MCF 10A (cell line): ENCODE results near the gene POFUT1. TPM values are rescaled to one million over a fixed set of nuclear protein-coding genes. Genes with fewer than 3 reads are reported as not detected.

Experiments used
- BruUV-seq: library from RNA; stranded (reverse); fragments of 400-500 nt; replicated peaks from 2 replicates; lab custom pipeline; 2021; lab: Mats Ljungman, UMichigan
- CTCF ChIA-PET: fragments of 300-600 bp; sonication (Branson Sonifier 250); formaldehyde crosslinking; extraction: SDS; loops from one replicate; lab custom pipeline; 2021; ENCODE audit warnings: antibody characterized with exemption, inconsistent platforms; lab: Yijun Ruan, JAX
- POLR2A ChIA-PET: fragments of 300-600, 350-650 bp; sonication (Branson Sonifier 250); formaldehyde crosslinking; extraction: SDS; loops from one replicate; lab custom pipeline; 2020; ENCODE audit warnings: antibody characterized with exemption, inconsistent platforms; lab: Yijun Ruan, JAX
- DNase-seq: peaks from one replicate; pipeline ENCODE4 v3.0.0-alpha.2; 2018; ENCODE audit not compliant: unreplicated experiment
- H3K27ac Mint-ChIP-seq: one replicate; pipeline ENCODE4 v1.8.0; 2022; ENCODE audit warnings: mild to moderate bottlenecking, low read depth, mixed read lengths; ENCODE audit not compliant: unreplicated experiment
- H3K27me3 Mint-ChIP-seq: one replicate; pipeline ENCODE4 v1.8.0; 2022; ENCODE audit warnings: mixed read lengths; ENCODE audit not compliant: insufficient read depth, unreplicated experiment
- H3K36me3 Mint-ChIP-seq: one replicate; pipeline ENCODE4 v1.8.0; 2022; ENCODE audit warnings: mild to moderate bottlenecking, moderate library complexity, mixed read lengths; ENCODE audit not compliant: insufficient read depth, unreplicated experiment
- H3K4me1 Mint-ChIP-seq: one replicate; pipeline ENCODE4 v1.8.0; 2022; ENCODE audit warnings: mixed read lengths; ENCODE audit not compliant: insufficient read depth, unreplicated experiment
- H3K4me3 Mint-ChIP-seq: one replicate; pipeline ENCODE4 v1.8.0; 2022; ENCODE audit warnings: mild to moderate bottlenecking, moderate library complexity, mixed read lengths; ENCODE audit not compliant: unreplicated experiment
- H3K9me3 Mint-ChIP-seq: one replicate; pipeline ENCODE4 v1.8.0; 2022; ENCODE audit warnings: mixed read lengths; ENCODE audit not compliant: unreplicated experiment
- intact Hi-C: fragments of 100-400 bp; cut with micrococcal nuclease; formaldehyde crosslinking; loops from 2 replicates; pipeline ENCODE4 v1.14.1; 2022
- total RNA-seq: library from RNA; stranded (reverse); gene quantifications from 2 replicates; pipeline ENCODE4 v1.2.3, GENCODE V29; 2022
- TF ChIP-seq, protein P1 (sequence below): fragments of 200-600 bp; IDR thresholded peaks from one replicate; pipeline ENCODE4 v1.8.0; 2022; ENCODE audit warnings: antibody characterized with exemption, mild to moderate bottlenecking; ENCODE audit not compliant: unreplicated experiment

Gene POFUT1
- total RNA-seq, 1 experiment from 2014 or later: 43.9 TPM

DNA sequence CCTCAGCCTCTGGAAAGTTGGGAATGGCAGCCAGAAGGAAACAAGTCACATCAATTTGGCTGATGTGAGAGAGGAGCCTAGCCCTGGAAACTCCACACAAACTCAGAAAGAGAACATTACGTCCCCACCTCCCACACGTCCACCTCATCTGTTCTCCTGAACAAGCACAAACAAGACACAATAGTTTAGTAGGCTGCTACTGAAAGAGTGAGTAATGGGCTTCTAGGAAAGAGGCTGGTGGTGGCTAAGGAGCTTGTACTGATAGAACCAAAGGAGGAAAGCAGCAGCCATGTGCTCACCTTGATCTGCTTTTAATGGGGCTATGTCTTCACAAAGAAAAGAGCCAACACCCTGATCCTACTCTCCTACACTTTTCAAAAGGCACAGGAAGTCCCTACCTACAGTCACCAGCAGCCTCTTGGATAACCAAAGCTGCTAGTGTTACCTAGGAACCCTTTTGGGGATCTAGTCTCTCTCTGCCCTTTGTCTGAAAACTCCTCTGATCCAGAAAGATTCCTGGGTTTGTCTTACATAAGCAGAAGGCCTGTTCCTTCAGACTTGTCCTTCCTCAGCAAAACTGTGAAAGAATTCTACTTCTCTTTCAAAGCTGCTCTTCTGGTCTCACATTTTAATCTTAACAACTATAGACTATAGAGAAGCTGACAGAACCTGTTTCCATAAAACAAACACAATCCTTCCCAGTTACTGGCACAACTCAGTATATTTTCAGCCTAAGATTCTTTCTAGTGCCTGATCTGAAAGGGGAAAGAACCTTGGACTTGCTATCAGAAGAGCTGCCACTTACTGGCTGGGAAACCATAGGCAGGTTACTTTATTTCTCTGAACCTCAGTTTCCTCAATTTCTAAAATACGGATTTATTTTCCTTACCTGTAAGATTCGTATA lies 3.2 kb upstream of the POFUT1 start:
- CTCF ChIA-PET: interaction anchor here (1.0 kb wide), 1 partner anchor 32 kb away, joined by 3 read pairs; no protein-coding TSS in a partner anchor
- no peaks in the 10 kb centered on the region for H3K27me3 Mint-ChIP-seq
- TF ChIP-seq, protein P1, sequence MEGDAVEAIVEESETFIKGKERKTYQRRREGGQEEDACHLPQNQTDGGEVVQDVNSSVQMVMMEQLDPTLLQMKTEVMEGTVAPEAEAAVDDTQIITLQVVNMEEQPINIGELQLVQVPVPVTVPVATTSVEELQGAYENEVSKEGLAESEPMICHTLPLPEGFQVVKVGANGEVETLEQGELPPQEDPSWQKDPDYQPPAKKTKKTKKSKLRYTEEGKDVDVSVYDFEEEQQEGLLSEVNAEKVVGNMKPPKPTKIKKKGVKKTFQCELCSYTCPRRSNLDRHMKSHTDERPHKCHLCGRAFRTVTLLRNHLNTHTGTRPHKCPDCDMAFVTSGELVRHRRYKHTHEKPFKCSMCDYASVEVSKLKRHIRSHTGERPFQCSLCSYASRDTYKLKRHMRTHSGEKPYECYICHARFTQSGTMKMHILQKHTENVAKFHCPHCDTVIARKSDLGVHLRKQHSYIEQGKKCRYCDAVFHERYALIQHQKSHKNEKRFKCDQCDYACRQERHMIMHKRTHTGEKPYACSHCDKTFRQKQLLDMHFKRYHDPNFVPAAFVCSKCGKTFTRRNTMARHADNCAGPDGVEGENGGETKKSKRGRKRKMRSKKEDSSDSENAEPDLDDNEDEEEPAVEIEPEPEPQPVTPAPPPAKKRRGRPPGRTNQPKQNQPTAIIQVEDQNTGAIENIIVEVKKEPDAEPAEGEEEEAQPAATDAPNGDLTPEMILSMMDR: no peak
- H3K36me3 Mint-ChIP-seq: peaks cover 42% of the 10 kb centered on the region
- peak overlapping the region; percentile 100 for H3K27ac Mint-ChIP-seq
- H3K4me3 Mint-ChIP-seq: peak overlapping the region; percentile 100
- intact Hi-C loops: loop anchor here (5.0 kb wide), 3 partner anchors 153 to 382 kb away; partner anchors contain the start of gene ASXL1
- H3K4me1 Mint-ChIP-seq: peaks cover 60% of the 10 kb centered on the region
- DNase-seq: peak; percentile 66
- no peaks in the 10 kb centered on the region for H3K9me3 Mint-ChIP-seq
- BruUV-seq: TSS peak; percentile 50
- POLR2A ChIA-PET: interaction anchor here (0.6 to 3.2 kb wide), 16 partner anchors 11 to 448 kb away, joined by 3 to 23 read pairs (median 4); partner anchors contain the start of genes ASXL1 and TM9SF4

DNA sequence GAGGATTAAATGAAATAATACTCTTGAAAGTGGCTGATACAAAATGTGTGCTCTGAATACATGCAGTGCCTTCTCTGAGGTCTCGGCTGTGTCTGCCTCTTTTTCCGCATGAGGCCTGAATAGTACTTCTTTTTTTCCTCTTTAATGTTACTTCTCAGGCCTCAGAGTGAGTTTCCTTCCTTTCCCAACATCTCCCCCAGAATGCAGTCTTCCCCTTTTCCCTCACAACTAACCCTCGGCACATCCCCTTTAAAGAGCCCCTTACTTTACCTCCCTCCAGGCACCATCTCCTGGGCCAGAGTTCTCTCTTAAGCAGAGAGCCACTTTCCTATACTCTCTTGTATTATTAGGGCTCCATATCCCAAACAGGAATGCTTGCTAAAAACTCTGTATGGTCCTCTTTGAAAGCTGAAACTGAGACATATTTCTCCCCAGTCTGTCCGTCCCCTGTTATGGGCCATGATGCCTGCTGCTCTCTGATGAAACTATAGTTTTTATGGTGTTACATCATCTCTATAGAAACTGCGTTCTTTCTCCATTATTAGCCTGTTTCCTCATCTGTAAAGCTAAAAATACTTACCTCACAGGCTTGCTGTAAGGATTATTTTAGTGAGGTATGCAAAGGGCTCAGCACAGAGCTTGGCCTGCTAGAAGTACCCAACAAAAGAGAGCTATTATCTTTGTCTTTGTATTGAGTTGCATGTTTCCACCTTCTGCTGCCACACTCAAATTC lies 2.4 kb upstream of the POFUT1 start:
- intact Hi-C loops: loop anchor here (5.0 kb wide), 3 partner anchors 152 to 383 kb away; partner anchors contain the start of gene ASXL1
- Mint-ChIP-seq H3K27ac (peak overlapping the region; percentile 100), H3K27me3 (no peaks in the 10 kb centered on the region), H3K4me3 (peak overlapping the region; percentile 100), H3K4me1 (peaks cover 67% of the 10 kb centered on the region), H3K9me3 (no peaks in the 10 kb centered on the region), H3K36me3 (peaks cover 34% of the 10 kb centered on the region)
- DNase-seq: peak; percentile 46
- POLR2A ChIA-PET: interaction anchor here (0.7 to 3.2 kb wide), 19 partner anchors 10 to 1907 kb away, joined by 3 to 23 read pairs (median 4); partner anchors contain the start of genes ASXL1, EIF2S2 and TM9SF4
- CTCF ChIA-PET: interaction anchor here (0.7 to 1.0 kb wide), 2 partner anchors 95 to 334 kb away, joined by 3 to 4 read pairs; partner anchors contain the start of gene TM9SF4
- TF ChIP-seq, protein P1: no peak
- TSS peak; percentile 25 for BruUV-seq

DNA sequence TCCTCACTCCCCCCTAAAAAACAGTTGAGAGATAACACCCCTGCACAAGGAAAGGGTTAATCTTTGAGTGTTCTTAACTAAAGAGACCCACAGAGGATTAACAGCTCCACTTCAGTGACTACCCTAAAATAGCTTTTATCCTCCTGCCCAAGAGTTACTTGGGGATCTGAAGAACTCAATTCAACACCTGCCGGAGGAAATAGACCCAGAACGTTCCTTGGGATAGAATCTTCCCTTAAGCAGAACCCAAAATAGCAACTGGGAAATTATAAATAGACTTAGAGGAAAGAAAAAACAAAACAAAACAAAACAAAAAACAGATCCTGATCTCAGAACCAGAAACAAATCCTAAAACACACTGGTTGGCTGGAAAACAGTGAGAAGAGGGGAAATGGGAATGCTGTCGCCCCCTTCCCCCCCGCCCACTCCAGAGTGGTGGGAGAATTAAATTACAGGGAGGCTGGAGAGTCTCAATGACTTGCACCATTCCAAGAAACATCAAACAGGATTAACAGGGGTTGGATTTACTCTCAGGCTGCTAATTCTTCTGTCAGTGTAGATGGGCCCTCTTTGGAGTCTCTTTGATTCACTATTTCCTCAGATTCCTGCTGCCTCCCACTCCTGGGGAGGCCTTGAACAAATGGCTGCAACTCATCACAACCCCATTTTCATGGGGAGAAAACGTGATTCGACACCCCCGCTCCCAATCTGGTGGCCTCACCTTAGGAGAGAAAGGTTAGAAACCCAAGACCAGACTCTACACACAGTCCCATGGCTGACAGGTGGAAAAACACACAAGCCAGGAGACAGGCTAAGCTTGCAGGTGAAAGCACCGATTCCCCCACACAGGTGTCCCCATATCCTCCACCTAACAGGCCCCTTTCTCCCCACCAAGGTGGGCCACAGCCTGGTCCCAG lies 1.6 kb upstream of the POFUT1 start:
- Mint-ChIP-seq H3K36me3 (peaks cover 29% of the 10 kb centered on the region), H3K4me1 (peaks cover 67% of the 10 kb centered on the region), H3K27ac (peak overlapping the region; percentile 100), H3K4me3 (peak overlapping the region; percentile 100), H3K27me3 (no peaks in the 10 kb centered on the region), H3K9me3 (no peaks in the 10 kb centered on the region)
- DNase-seq: no peak
- TSS peak; percentile 32 for BruUV-seq
- ChIA-PET CTCF (interaction anchor here (0.7 to 1.0 kb wide), 2 partner anchors 96 to 333 kb away, joined by 3 to 4 read pairs; partner anchors contain the start of gene TM9SF4), POLR2A (interaction anchor here (0.7 to 3.2 kb wide), 13 partner anchors 9 to 1906 kb away, joined by 3 to 23 read pairs (median 4); partner anchors contain the start of genes ASXL1, EIF2S2 and TM9SF4)
- intact Hi-C loops: loop anchor here (2.0 to 5.0 kb wide), 5 partner anchors 51 to 384 kb away; partner anchors contain the start of gene ASXL1
- TF ChIP-seq, protein P1: no peak
